HepG2 (cell line): ENCODE data around the gene RYR2. TPM values are rescaled to one million over a fixed set of nuclear protein-coding genes. Genes with fewer than 3 reads are reported as not detected.

Experiments
- CTCF ChIP-seq: sonication (generic); formaldehyde crosslinking; IDR thresholded peaks from 2 replicates; pipeline ENCODE4 v1.5.0; 2020; ENCODE audit warnings: mild to moderate bottlenecking, missing genetic modification reagents, moderate library complexity
- GATAD2A ChIP-seq: IDR thresholded peaks from 2 replicates; pipeline ENCODE4 v1.6.1; 2016
- GPBP1L1 ChIP-seq: sonication (generic); formaldehyde crosslinking; IDR thresholded peaks from 2 replicates; pipeline ENCODE4 v1.5.0; 2020; ENCODE audit warnings: mild to moderate bottlenecking, missing genetic modification reagents
- GTF3A ChIP-seq: sonication (generic); formaldehyde crosslinking; conservative IDR thresholded peaks from 2 replicates; pipeline ENCODE4 v1.4.0; 2020; ENCODE audit warnings: mild to moderate bottlenecking, missing genetic modification reagents
- HNF1B ChIP-seq: sonication (generic); formaldehyde crosslinking; IDR thresholded peaks from 2 replicates; pipeline ENCODE4 v1.5.1; 2020; ENCODE audit warnings: mild to moderate bottlenecking, moderate library complexity, missing genetic modification reagents
- IRF1 ChIP-seq: sonication (generic); formaldehyde crosslinking; IDR thresholded peaks from 2 replicates; pipeline ENCODE4 v1.4.0; 2020; ENCODE audit warnings: low read depth, mild to moderate bottlenecking, missing genetic modification reagents
- MAFK ChIP-seq, 2 experiments: IDR thresholded peaks in 1 of 2; conservative IDR thresholded peaks in 1 of 2; 2 replicates each; pipeline ENCODE4 v1.6.1; 2011; ENCODE audit warnings: improper control_type of control experiment in 2 of 2, low read length in 2 of 2
- MAZ ChIP-seq, 2 experiments: sonication (generic) in 1 of 2; formaldehyde crosslinking in 1 of 2; IDR thresholded peaks; 2 replicates each; pipeline versions ENCODE4 v1.5.0 to v1.6.1; 2012 to 2020; ENCODE audit warnings: low read depth in 2 of 2, mild to moderate bottlenecking in 2 of 2, borderline replicate concordance in 1 of 2, improper control_type of control experiment in 1 of 2, low read length in 1 of 2, missing genetic modification reagents in 1 of 2, moderate library complexity in 1 of 2
- MED8 ChIP-seq: sonication (generic); formaldehyde crosslinking; IDR thresholded peaks from 2 replicates; pipeline ENCODE4 v1.8.1; 2023; ENCODE audit warnings: mild to moderate bottlenecking, missing genetic modification reagents; ENCODE audit not compliant: insufficient replicate concordance
- REPIN1 ChIP-seq: sonication (generic); formaldehyde crosslinking; IDR thresholded peaks from 2 replicates; pipeline ENCODE4 v1.8.0; 2022; ENCODE audit warnings: missing genetic modification reagents, low read depth, mild to moderate bottlenecking, borderline replicate concordance
- RFX1 ChIP-seq: fragments of 450-650 bp; IDR thresholded peaks from 2 replicates; pipeline ENCODE4 v1.6.1; 2017
- SRSF4 ChIP-seq: fragments of 200-400 bp; formaldehyde crosslinking; IDR thresholded peaks from one replicate; pipeline ENCODE4 v1.6.1; 2018; ENCODE audit warnings: mild to moderate bottlenecking, low read depth, low read length, moderate library complexity; ENCODE audit not compliant: poor library complexity, severe bottlenecking
- TP53 ChIP-seq: sonication (generic); formaldehyde crosslinking; conservative IDR thresholded peaks from 2 replicates; pipeline ENCODE4 v1.4.0; 2020; ENCODE audit warnings: missing genetic modification reagents
- ZBTB3 ChIP-seq: sonication (generic); formaldehyde crosslinking; IDR thresholded peaks from 2 replicates; pipeline ENCODE4 v1.4.0; 2020; ENCODE audit warnings: low read depth, mild to moderate bottlenecking, moderate library complexity, missing genetic modification reagents, borderline replicate concordance
- ZNF275 ChIP-seq: sonication (generic); formaldehyde crosslinking; IDR thresholded peaks from 2 replicates; pipeline ENCODE4 v1.8.0; 2022; ENCODE audit warnings: missing genetic modification reagents, mild to moderate bottlenecking, inconsistent platforms, borderline replicate concordance
- ZNF326 ChIP-seq: sonication (generic); formaldehyde crosslinking; IDR thresholded peaks from 2 replicates; pipeline ENCODE4 v1.4.0; 2020; ENCODE audit warnings: missing genetic modification reagents, borderline replicate concordance
- ZNF619 ChIP-seq: sonication (generic); formaldehyde crosslinking; IDR thresholded peaks from 2 replicates; pipeline ENCODE4 v1.4.0; 2020; ENCODE audit warnings: mild to moderate bottlenecking, missing genetic modification reagents
- ZNF644 ChIP-seq: IDR thresholded peaks from 2 replicates; pipeline ENCODE4 v1.6.1; 2016; ENCODE audit warnings: low read depth
- ZNF746 ChIP-seq: sonication (generic); formaldehyde crosslinking; IDR thresholded peaks from 2 replicates; pipeline ENCODE4 v1.8.0; 2022; ENCODE audit warnings: mild to moderate bottlenecking, missing genetic modification reagents
- polyA plus RNA-seq, 8 experiments: library from polyadenylated mRNA; depleted of rRNA in 3 of 8; stranded (reverse) in 7 of 8; unstranded in 1 of 8; fragments of >200 nt; fragmentation: Illumina TruSeq in 4 of 8; extraction: Trizol in 4 of 8; gene quantifications; 2 replicates each; pipeline versions ENCODE4 v1.2.1 to v1.2.3, GENCODE V29; 2011 to 2016; ENCODE audit warnings: low read depth in 4 of 8, missing spikeins in 1 of 8, mixed read lengths in 1 of 8; ENCODE audit not compliant: insufficient read depth in 1 of 8
- total RNA-seq, 5 experiments: library from RNA; depleted of rRNA; stranded (reverse); fragments of >200 nt; fragmentation: Illumina TruSeq; extraction: Trizol; gene quantifications; 2 replicates each; pipeline ENCODE4 v1.2.3, GENCODE V29; 2016; ENCODE audit warnings: low read depth in 1 of 5
- TF ChIP-seq, protein P1 (sequence below): sonication (generic); formaldehyde crosslinking; IDR thresholded peaks from 2 replicates; pipeline ENCODE4 v1.5.0; 2020; ENCODE audit warnings: missing genetic modification reagents

The RYR2 gene
- total and polyA plus RNA-seq, 2 of the 13 experiments (the other 11 are each of a cell fraction or from before 2014, with no cell fraction given), result not detected

- TF ChIP-seq TP53 (CRISPR knock-in tag) (no peak), ZNF619 (no peak), HNF1B (peak; percentile 89; the same call in 1 of the 2 replicates), IRF1 (no peak), REPIN1 (CRISPR knock-in tag) (peak; percentile 94), RFX1 (no peak), GTF3A (CRISPR knock-in tag) (no peak), ZNF326 (CRISPR knock-in tag) (no peak), ZNF275 (no peak), ZNF644 (peak; percentile 59; the same call in 1 of the 2 replicates), GPBP1L1 (CRISPR knock-in tag) (no peak), MAZ (IDR thresholded peaks at IDR 0.05; ENCODE audit: borderline replicate concordance, low read depth, low read length) (no peak), MAZ (CRISPR knock-in tag; IDR thresholded peaks at IDR 0.05; ENCODE audit: low read depth) (peak; percentile 51; the same call in 1 of the 2 replicates), SRSF4 (no peak), MAFK (conservative IDR thresholded peaks at IDR 0.05 in 1 of 2, IDR thresholded peaks at IDR 0.05 in 1 of 2; ENCODE audit: low read length in 2 of 2) (no peak), GATAD2A (CRISPR knock-in tag) (peak; percentile 61), MED8 (CRISPR knock-in tag) (no peak), ZNF746 (CRISPR knock-in tag) (no peak), ZBTB3 (CRISPR knock-in tag) (no peak), CTCF (CRISPR knock-in tag) (peak; percentile 96)
- TF ChIP-seq, protein P1, sequence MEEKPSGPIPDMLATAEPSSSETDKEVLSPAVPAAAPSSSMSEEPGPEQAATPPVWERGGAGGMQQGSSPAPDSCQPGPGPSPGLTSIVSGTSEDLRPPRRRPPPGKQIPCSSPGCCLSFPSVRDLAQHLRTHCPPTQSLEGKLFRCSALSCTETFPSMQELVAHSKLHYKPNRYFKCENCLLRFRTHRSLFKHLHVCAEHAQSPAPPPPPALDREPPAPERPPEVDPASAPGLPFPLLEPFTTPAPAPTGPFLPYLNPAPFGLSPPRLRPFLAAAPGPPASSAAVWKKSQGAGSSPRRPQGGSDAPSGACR (CRISPR knock-in tag), result no peak
These were observed 822.6 kb downstream of the RYR2 start (continued) for GRCh38 chr1:237864338-237865244.
